ENCODE data around the gene ZNF513.

The ZNF513 gene

GRCh38 chr2:27390822-27391679 lies 10.5 kb upstream of the ZNF513 start:
- DNase-seq (ENCODE audit: low read depth) = no peak

- no peak for DNase-seq (ENCODE audit: low read depth)
Observed at GRCh38 chr2:27381577-27382181, 1.1 kb upstream of the ZNF513 start.

- DNase-seq (ENCODE audit: low read depth) = peak; percentile 63
Observed at GRCh38 chr2:27379836-27380625, 503 bp downstream of the ZNF513 start.

DNA sequence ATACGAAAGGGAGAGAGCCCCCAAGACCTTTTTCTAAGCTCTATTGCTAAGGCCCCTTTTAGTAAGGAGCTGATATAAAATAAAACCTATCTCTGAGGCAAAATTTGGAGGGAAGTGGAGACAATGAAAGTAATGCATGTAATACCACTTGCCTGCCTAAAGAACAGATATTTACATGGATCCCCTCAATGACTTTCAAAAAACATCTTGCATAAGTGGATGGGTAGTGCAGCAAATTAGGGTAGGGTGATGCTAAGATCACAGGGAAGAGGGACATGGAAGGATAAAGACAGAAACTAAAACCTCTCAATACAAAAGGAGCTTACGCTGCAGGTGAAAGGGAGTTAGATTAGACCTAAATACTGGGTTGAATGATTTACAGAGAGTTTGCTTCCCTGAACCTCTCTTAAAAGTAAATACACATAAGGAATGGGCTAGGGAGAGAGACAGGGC lies 1.1 kb downstream of the ZNF513 start:
- no peak for DNase-seq (ENCODE audit: low read depth)

GRCh38 chr2:27378809-27379290 lies 1.7 kb downstream of the ZNF513 start:
- DNase-seq (ENCODE audit: low read depth) = no peak

DNA sequence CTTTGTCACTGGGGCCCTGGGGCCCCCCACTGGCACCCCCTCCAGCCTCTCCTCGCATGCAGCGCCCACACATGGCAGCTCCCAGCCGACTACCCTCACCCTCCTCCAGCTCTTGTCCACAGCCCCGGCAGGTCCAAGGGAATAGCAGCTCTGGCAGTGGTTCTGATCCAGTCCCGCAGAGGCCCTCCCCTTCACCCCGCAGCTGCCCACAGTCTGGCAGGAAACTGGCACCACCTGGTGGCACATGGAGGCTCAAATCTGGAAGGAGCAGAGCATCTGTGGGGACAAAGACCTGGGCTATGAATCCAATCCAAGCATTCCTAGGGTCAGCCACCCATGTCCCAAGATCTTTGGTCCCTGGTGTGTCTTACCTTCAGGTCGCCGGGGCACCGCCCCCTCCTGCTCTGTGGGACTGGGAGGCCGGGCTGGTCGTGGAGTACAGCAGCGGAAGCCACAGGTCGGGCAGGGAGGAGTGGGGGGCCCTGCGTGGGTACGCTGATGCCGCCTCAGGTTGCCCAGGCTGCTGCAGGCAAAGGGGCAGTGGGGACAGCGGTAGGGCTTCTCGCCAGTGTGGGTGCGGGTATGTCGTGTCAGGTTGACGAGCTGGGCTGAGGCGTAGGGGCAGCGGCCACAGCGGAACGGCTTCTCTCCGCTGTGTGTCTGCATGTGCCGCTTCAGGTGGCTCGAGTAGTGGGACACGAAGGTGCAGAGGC lies 2.3 kb downstream of the ZNF513 start:
- DNase-seq (ENCODE audit: low read depth) = no peak

GRCh38 chr2:27377618-27378095 lies 2.9 kb downstream of the ZNF513 start:
- no peak for DNase-seq (ENCODE audit: low read depth)

DNA sequence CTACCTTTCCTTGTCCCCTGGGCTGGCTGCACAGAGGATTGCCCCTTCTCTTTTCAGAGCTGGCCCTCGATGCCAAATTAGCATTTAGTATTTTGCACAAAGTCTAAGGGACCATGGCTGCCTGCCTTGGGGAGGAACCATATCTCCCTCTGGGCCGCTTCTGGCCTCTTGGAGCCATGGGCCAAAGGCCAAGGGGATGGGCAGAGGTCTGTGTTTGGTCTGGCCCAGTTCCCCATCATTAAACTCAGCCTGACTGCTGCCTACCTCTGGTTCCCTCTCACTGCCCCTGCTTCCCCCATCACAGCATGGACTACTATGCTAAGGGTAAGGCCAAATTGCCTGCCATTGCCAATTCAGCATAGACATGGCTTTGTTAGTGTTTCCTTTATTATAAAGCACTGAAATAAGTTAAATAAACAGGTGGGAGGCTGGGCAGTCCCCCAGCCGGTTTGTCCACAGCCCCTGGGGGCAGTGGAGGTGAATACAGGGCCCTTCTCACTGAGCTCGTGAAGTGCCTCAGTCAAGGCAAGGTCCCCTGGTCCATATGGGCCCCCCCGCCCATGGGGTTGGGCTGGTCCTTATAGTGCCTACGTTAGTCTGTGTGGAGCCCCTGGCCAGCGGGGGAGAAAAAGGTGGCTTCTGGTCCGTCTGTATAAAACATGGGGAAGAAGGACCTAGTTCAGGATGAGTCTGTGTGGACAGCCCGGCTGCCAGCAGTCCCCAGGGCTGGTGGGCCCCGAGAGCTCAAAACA lies 3.5 kb downstream of the ZNF513 start:
- no peak for DNase-seq (ENCODE audit: low read depth)

- DNase-seq (ENCODE audit: low read depth) = no peak
Observed at GRCh38 chr2:27376151-27376865, 4.2 kb downstream of the ZNF513 start.

DNA sequence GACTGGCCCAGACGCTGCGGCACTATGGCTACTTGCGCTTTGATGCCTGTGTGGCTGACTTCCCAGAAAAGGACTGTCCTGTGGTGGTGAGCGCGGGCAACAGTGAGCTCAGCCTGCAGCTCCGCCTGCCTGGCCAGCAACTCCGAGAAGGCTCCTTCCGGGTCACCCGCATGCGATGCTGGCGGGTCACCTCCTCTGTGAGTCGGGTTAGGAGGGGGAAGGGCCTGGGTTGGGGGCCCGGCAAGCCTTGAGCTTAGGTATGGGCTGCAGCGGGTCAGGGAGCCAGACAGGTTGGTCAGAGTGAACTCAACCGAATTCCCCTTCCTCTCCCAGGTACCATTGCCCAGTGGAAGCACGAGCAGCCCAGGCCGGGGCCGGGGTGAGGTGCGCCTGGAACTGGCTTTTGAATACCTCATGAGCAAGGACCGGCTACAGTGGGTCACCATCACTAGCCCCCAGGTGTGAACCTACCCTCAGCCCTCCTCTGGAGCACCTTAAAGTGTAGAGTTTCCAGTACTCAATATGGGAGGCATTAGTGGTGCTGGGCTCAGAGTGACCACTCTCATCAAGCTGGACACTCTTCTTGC lies 4.9 kb downstream of the ZNF513 start:
- DNase-seq (ENCODE audit: low read depth) = no peak

DNA sequence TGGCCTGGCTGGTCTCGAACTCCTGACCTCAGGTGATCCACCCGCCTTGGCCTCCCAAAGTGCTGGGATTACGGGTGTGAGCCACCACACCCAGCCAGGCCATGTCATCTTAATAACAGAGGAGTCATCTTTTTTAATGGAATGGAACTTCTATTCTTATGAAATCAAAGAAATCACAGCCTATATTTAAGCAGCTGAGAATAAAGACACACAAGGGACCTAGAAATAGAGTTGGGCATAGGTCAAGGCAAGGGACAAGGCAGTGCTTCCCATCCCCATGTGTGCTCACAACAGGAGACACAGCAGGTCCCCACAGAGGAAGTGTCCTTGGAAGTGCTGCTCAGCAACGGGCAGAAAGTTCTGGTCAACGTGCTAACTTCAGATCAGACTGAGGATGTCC lies 7.0 kb downstream of the ZNF513 start:
- DNase-seq (ENCODE audit: low read depth) = no peak

DNA sequence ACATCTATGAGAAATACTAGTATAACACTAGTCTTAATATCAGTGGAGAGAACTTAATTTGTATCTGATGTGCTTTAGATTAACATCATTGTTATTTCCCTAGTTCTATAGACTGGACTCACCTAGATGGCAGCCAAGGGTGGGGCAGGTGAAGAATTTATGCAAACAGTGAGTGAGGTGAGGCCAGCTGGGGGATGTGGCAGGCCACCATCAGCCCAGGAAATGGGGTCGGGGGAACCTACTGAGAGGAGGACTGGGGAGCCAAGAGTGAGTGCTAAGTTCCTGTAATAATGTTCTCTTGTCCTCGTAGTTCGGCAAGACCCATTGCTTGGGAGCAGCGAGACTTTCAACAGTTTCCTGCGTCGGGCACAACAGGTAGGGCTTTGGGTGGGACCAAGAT lies 7.6 kb downstream of the ZNF513 start:
- no peak for DNase-seq (ENCODE audit: low read depth)

GRCh38 chr2:27370816-27371620 lies 9.5 kb downstream of the ZNF513 start:
- DNase-seq (ENCODE audit: low read depth) = peak; percentile 75

- peak; percentile 99 for DNase-seq (ENCODE audit: low read depth)
Observed at GRCh38 chr2:27370026-27370815, 10.3 kb downstream of the ZNF513 start, which contains the start of the genes EIF2B4 and SNX17. TSS of gene EIF2B4 (minus strand) at chr2:27370338. CDS start at chr2:27370314, 24 bp downstream. TSS of gene SNX17 (plus strand) at chr2:27370616. CDS start at chr2:27370744, 128 bp downstream.

GRCh38 chr2:27369471-27370025 lies 11.0 kb downstream of the ZNF513 start:
- DNase-seq (ENCODE audit: low read depth) = peak; percentile 58

DNA sequence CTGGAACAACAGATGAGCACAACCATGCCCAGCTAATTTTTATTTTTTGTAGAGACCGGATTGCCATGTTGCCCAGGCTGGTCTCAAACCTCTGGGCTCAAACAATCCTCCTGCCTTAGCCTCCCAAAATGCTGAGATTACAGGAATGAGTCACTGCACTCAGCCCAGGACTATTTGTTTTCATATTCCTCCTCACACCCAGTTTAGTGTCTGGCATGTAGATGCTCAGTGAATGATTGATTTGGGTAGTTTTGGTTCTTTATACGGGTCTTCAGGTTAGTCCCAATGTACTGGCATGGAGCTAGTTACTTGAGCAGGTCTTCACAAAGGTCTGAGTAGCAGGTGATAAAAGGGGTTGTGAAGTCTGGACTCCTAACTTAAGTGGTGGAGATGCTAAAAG lies 16.6 kb downstream of the ZNF513 start:
- no peak for DNase-seq (ENCODE audit: low read depth)

DNA sequence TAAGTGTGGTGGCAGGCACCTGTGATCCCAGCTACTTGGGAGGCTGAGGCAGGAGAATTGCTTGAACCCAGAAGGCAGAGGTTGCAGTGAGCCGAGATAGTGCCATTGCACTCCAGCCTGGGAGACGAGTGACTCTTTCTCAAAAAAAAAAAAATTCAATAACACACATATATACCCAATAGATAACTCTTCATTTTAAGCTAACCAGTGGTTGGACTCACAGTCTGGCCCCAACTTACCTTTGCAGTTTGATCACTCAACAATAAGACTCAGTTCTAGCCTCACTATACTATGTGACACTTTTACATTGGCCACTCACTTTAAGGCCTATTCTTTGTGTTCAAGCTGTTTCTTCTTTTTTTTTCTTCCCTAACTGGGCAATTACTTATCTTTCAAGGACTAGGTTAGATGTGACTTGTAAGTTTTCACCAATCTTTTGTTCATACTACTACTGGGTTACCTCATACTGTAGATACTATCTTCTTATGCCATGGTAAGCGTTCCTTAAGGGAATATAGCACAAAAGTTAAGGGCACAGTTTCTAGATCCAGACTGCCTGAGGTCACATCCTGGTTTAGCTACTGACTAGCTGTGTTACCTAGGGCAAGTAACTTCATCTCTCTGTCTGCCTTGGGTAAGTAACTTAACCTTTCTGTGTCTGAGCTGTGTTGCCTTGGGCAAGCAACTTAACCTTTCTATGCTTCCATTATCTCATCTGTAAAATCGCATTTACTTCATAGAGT lies 17.7 kb downstream of the ZNF513 start:
- DNase-seq (ENCODE audit: low read depth) = no peak
